Measurements from ENCODE around the gene HOXA11. TPM values are rescaled to one million over a fixed set of nuclear protein-coding genes. Genes with fewer than 3 reads are reported as not detected.
A peak's percentile ranks its signal among the peaks of the same experiment; 100 is the strongest.

The HOXA11 gene
- total RNA-seq (2014; rRNA removed; shearing (Covaris generic)) = not detected in 2 replicates
- total RNA-seq (2022) = not detected in 2 replicates
- not detected for Bru-seq, nascent RNA
- BruChase-seq, experiment 1, labeled RNA remaining after a 6-hour chase = not detected
- BruChase-seq, experiment 2, labeled RNA remaining after a 2-hour chase = percentile 19 among the genes with signal in this experiment
- long read RNA-seq = 0 reads

GRCh38 chr7:27185013-27185853 lies at the start of gene HOXA11:
HOXA11 (minus strand) TSS chr7:27185232; CDS start chr7:27185144, 88 bp downstream.
- POLR2A ChIA-PET = interaction anchor here (0.6 to 0.8 kb wide), 3 partner anchors 92 to 507 kb away, joined by 3 read pairs; no protein-coding TSS in a partner anchor
- intact Hi-C loops (cut with micrococcal nuclease; ENCODE audit: unreplicated experiment) = no loop called here

GRCh38 chr7:27229448-27229847 lies 44.4 kb upstream of the HOXA11 start:
- Histone ChIP-seq H3K27ac (ENCODE audit: low read depth, low read length, poor library complexity, severe bottlenecking) (no peak overlapping the region), H2AFZ (ENCODE audit: low read length) (no peak overlapping the region), H4K20me1 (ENCODE audit: insufficient read depth, low read length) (no peaks in the 10 kb centered on the region), H3K9me3 (ENCODE audit: low read length) (no peaks in the 10 kb centered on the region), H3K79me2 (ENCODE audit: insufficient read depth, low read depth, low read length) (no peaks in the 10 kb centered on the region), H3K4me1 (ENCODE audit: insufficient read depth, low read length, poor library complexity, severe bottlenecking) (no peaks in the 10 kb centered on the region), H3K4me2 (ENCODE audit: low read length) (no peak overlapping the region), H3K36me3 (ENCODE audit: insufficient read depth, low read length) (no peaks in the 10 kb centered on the region), H3K9me2 (ENCODE audit: insufficient read depth, low read length) (no peaks in the 10 kb centered on the region), H3K4me3 (ENCODE audit: low read depth, low read length, poor library complexity, severe bottlenecking) (no peak overlapping the region)
- intact Hi-C loops (cut with micrococcal nuclease; ENCODE audit: unreplicated experiment) = no loop called here
- TF ChIP-seq EZH2phosphoT487 (IDR thresholded peaks at IDR 0.05; ENCODE audit: borderline replicate concordance, low read depth, low read length) = no peak
- no peak for TF ChIP-seq CTCF (conservative IDR thresholded peaks at IDR 0.05; ENCODE audit: low read length)
- DNase-seq (ENCODE audit: low spot score) = no peak
- ChIA-PET CTCF (ENCODE audit: unreplicated experiment) (no interaction called here), POLR2A (interaction anchor here (0.7 kb wide), 1 partner anchor 339 kb away, joined by 3 read pairs; no protein-coding TSS in a partner anchor)
- BruUV-seq (replicated peaks) = no TSS peak

More at GRCh38 chr7:27185013-27185853, at the start of gene HOXA11:
- H2AFZ ChIP-seq (ENCODE audit: low read length) = no peak within 1 kb of the TSS
- TF ChIP-seq CTCF (conservative IDR thresholded peaks at IDR 0.05; ENCODE audit: low read length) = no peak
- TF ChIP-seq EZH2phosphoT487 (IDR thresholded peaks at IDR 0.05; ENCODE audit: borderline replicate concordance, low read depth, low read length) = no peak
- no peak within 1 kb of the TSS for H3K27ac ChIP-seq (ENCODE audit: low read depth, low read length, poor library complexity, severe bottlenecking)
- no peaks in the 10 kb centered on the region for H3K4me1 ChIP-seq (ENCODE audit: insufficient read depth, low read length, poor library complexity, severe bottlenecking)
- CTCF ChIA-PET (ENCODE audit: unreplicated experiment) = no interaction called here
- no peak for DNase-seq (ENCODE audit: low spot score)
- no TSS peak for BruUV-seq (replicated peaks)
- H3K4me2 ChIP-seq (ENCODE audit: low read length) = peak within 1 kb of the TSS; percentile 43; the same call in 1 of the 2 replicates
- no peaks in the 10 kb centered on the region for H3K9me2 ChIP-seq (ENCODE audit: insufficient read depth, low read length)
- no peaks in the 10 kb centered on the region for H3K79me2 ChIP-seq (ENCODE audit: insufficient read depth, low read depth, low read length)
- H4K20me1 ChIP-seq (ENCODE audit: insufficient read depth, low read length) = no peaks in the 10 kb centered on the region
- no peaks in the 10 kb centered on the region for H3K9me3 ChIP-seq (ENCODE audit: low read length)
- no peak within 1 kb of the TSS for H3K4me3 ChIP-seq (ENCODE audit: low read depth, low read length, poor library complexity, severe bottlenecking)
- no peaks in the 10 kb centered on the region for H3K36me3 ChIP-seq (ENCODE audit: insufficient read depth, low read length)

Measured in OCI-LY7 (cell line).